NCI-H524 treated with DMSO at 0.1 percent for 48 hours (cell line): ENCODE data around the gene CNTN5.
"Not testable (repeated sequence)": the region's sequence is repeated elsewhere in the genome, so short reads cannot be mapped to it uniquely, and the experiment has no call there.

Experiments used
- DNase-seq: peaks from one replicate; lab custom pipeline; 2025; lab: John Stamatoyannopoulos, UW

CNTN5 gene

DNA sequence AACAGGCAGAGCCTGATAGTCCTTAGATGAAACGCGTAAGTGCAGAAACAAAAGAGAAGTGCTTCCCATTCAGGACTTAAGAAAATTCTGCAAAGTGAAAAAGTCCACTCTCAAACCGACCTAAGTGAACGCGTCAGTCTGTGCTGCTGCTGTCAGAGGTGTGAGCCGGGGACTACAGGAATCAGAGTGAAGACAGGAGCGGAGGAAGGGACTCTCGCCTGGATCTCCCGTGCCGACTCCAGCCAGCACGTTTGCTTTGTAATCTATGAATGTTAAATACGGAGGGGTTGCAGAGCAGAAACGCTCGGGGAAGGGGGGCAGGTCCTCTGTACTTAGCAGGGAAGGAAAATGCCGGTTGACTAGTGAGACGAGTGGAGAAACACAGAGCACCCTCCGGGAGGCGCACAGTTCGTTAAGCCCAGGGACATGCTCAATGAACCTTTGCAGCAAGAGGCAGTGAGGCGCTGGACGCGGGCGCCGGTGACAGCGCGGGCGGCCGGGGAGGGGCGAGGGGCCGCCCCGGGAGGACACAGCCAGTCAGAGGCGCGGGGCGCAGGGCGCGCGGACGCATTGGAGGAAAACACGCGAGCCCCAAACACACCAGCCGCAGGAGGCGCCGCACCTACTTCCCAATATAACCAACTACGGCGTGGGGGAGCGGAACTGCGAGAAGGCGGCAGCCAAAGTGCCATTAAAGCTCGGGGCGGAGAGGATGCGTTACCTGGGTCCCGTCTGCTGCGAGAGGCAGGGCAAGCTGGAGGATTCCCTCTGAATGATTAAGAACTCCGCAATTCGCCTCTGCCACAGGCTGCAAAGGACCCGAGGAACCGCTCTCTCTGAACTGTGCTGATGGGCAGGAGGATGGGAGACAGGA, at the start of gene CNTN5:
TSS of gene CNTN5 (plus strand) at position 598 of the 874 bp plus-strand sequence.
- DNase-seq = peak; percentile 62

DNA sequence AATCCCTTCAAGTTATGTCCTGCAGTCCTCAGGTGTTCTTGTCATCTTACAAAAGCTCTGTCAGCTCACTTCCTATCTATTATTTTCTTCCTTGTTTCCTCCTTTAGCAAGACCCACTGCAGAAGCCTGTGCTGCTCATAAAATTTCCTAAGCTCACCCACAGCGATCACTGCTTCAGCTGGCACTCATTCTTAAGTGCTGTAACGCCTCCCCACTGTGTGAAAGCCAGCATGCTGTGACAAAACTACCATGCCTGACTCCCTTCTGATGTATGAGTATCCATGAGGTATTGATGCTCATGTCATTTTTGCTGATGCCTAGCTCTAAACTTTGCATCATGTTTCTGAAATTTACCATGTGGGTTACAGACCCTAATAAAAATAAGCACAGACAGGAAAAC, 41.5 kb upstream of the CNTN5 start:
- no peak for DNase-seq

GRCh38 chr11:99015634-99016454, 4.9 kb upstream of the CNTN5 start:
- peak; percentile 15 for DNase-seq

- no peak for DNase-seq
Measured at GRCh38 chr11:99019696-99020095, 1.1 kb upstream of the CNTN5 start.

- no peak for DNase-seq
Measured at GRCh38 chr11:99037057-99037456, 16.3 kb downstream of the CNTN5 start.

- DNase-seq = no peak
Measured at GRCh38 chr11:99063331-99063730, 42.6 kb downstream of the CNTN5 start.

GRCh38 chr11:99065121-99065520, 44.4 kb downstream of the CNTN5 start:
- DNase-seq = no peak

GRCh38 chr11:99066618-99067317, 46.0 kb downstream of the CNTN5 start:
- no peak for DNase-seq

GRCh38 chr11:99068832-99069231, 48.1 kb downstream of the CNTN5 start:
- DNase-seq = no peak

DNA sequence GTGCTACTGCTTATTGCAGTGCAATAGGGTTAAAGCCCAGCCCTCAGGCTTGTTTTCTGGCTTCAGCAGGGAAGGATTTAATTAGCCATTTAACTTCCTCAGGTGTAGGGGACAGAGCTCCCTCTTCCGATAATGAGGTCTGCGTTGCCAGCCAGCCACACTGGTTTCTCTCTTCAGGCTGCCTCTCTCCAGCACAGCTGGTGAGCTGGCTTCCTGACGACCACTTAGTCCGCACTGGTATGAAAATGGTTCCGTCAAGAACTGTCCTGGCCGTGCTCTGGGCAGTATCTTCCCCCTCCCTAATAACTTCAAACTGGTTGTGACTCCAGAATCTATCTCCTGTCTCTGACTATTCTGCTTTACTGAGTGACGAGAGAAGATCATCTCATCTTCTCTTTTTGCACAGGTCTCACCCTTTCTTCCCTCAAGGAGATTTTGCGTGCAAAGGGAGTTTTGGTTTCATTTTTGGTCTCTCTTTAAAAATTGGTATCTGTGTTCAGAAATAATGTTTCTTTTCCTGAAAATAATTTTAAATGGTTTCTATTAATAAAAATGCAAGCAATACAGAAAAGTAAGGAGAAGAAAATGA, 49.2 kb downstream of the CNTN5 start:
- DNase-seq = peak; percentile 3

DNA sequence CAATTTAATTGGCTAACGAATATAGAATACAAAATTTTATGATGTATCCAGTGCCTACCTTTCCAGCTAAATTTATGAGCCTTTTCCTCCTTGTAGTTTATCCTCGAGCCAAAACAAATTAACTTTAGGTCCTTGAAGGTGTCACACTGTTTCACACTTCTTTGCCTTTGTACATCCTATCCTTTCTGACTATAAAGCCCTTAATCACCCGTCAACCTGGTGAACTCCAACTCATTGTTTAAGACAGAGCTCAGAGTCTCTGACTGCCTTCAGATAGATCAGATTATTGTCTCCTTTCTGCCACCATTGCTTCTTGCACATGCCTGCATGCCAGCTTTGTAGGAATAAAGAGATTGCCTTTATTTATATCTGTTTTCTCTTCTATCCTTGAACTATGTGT, 58.8 kb downstream of the CNTN5 start:
- DNase-seq = no peak

GRCh38 chr11:99080154-99080553, 59.4 kb downstream of the CNTN5 start:
- no peak for DNase-seq

DNA sequence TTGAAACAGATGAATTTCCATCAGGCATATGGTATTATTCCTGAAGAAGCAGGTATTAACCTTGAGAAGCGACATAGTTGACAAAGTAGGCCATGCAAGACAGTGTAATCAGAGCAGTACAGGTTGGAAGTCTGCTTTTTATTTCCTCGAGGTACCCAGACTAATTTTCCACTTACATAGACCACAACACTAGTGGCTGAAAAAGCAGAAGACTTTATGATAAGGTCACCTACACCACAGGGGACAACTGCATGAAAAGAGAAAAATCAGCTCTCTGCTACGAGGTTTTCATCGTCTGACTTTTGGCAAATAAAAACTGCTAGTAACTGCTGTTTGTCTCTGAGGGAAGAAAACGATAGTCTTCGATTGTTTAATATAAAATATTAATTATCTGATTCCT, 77.5 kb downstream of the CNTN5 start:
- DNase-seq = no peak

DNA sequence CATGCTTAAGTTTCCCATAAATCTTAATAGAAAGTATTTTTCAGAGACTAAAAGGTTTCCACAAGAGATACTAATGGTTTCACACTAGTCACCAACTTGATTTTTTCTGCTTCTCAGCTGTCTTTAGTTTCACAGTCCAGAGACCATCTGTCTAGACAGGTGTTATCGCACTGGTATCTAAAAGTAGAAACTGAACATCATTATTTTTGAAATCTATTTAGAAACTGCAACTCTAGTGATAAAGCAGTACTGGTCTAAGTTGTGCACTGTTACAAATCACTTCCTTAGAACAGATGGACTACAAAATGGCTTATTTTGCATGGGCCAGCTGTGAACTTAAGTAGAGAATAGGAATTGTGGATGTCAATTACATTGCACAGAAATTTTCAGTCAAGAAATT, 78.0 kb downstream of the CNTN5 start:
- DNase-seq = peak; percentile 67

- no peak for DNase-seq
Measured at GRCh38 chr11:99117603-99118002, 96.9 kb downstream of the CNTN5 start.

DNA sequence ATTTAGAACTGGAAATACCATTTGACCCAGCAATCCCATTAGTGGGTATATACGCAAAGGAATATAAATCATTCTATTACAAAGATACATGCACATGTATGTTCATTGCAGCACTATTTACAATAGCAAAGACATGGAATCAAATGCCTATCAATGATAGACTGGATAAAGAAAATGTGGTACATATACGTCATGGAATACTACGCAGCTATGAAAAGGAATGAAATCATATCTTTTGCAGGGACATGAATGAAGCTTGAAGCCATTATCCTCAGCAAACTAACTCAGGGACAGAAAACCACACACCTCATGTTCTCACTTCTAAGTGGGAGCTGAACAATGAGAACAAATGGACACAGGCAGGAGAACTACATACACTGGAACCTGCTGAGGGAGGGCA, 113.1 kb downstream of the CNTN5 start:
- not testable (repeated sequence) for DNase-seq

DNA sequence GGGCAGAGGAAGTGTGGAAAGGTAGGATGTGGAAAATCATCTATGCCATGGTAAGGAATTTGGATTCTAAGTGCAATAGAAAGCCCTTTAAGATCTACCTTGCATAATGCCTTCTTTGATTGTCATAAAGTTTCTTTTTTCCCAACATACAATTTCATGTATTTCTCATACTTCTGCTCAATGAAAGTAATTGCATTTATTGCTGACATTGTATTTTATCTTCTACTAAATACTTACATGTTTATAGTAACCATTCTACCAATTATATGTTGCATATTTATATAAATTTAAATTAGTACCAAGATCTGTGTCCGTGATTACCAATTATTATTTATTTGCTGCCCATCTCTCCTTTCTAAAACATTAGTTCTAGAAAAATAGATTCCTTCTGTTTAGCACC, 114.8 kb downstream of the CNTN5 start:
- DNase-seq = no peak

DNA sequence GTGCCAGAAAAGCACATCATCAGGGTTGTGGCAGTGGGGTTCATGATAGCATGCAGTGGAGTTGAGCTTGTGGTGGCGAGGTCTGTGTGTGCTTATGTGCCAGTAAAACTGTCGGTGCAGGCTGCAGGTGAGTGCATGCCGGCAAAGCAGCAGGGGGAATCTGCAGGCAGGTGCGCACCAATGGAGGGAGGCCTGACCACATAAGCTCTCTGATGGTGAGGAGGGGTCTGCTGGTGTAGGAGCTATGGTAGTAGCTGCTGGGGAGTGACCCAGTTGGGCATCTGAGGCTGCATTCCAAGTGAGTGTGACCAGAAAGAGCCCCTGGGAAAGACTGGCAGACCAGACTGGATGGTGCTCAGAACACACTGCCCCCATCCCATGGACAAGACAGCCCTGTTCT, 121.5 kb downstream of the CNTN5 start:
- DNase-seq = no peak

DNA sequence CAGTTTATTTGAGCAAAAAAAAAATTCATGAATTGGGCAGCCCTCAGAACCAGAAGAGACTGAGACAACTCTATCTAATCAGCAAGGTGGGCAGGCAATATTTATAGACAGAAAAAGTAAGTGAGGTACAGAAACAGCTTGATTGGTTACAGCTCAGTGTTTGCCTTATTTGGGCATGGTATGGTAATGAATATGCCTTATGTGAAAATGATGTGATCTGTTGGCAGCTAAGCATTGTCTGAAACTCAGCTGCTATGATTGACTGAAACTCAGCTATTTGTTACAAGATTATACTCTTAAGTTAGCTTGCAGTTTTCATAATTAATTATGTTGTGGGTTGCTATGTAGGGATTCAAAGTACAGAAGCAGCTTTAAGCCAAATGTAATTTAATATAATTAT, 127.6 kb downstream of the CNTN5 start:
- DNase-seq = no peak

DNA sequence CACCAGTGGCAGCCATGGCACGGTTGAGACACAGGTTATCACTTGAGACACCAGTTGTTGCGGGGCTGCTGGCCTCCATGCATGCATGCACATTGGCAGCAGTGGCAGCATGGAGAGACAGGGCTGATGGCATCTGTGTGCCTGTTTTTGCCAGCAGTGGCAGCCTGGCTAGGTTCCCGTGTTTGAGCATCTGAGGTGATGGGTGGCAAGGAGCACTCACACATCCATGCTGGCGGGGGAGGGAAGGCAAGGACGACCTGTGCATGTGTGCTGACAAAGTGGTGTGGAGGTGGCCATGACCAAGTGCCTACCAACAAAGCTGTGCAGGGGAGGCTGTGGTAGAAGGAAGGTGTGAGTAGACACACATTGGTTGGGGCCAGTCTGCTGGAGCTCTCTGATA, 133.5 kb downstream of the CNTN5 start:
- DNase-seq = no peak

GRCh38 chr11:99160447-99160846, 139.7 kb downstream of the CNTN5 start:
- no peak for DNase-seq

GRCh38 chr11:99162819-99163218, 142.1 kb downstream of the CNTN5 start:
- DNase-seq = no peak
